OCI-M2 (cell line): ENCODE results near the gene MEIOB.

Experiments
- DNase-seq: peaks from one replicate; lab custom pipeline; 2025; ENCODE audit not compliant: unreplicated experiment; lab: John Stamatoyannopoulos, UW

Gene MEIOB

DNA sequence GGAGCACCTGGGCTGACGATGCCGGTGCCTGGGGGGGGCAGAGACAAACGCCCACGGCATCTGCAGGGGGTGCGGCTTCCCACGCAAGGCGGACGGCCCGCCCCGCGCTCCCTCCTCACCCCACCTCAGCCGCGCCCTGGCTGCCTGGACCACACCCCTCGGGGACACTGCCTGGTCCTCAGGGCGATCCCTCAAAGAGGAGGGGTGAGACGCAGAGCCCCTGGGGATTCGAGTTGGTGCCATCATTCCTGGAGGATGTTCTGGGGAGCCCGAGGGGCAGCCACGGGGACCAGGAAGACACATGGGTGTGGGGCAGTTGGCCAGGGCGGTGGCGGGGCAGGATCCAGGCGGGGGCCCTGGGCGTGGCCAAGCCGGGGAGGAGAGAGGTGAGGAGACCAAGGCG is 82.3 kb downstream of the MEIOB start:
- DNase-seq = no peak

- DNase-seq = no peak
Observed at GRCh38 chr16:1788708-1789100, 83.3 kb downstream of the MEIOB start.

DNA sequence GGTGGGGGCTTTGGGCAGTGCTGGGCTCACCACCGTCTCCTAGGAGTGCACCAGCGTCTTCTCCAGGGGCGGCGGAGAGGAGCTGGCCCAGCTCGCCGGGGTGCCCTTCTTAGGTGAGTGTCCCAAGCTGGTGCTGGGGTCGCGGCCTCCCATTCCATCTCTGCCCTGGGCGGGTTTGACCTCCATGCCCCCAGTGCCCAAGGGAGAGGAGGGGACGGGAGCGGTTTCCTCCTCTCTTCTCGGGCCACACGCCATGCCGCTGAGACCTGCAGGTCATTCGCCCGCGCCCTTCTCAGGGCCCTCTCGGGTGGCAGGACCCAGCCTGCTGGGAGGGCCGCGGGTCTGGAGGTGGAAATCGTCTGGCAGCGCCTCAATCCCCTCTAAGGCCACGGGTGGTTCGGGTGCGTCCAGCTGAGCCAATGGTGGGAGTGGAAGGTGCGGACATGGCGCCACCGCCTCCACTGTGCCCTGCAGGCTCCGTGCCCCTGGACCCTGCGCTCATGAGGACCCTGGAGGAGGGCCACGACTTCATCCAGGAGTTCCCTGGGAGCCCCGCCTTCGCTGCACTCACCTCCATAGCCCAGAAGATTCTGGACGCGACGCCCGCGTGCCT is 83.8 kb downstream of the MEIOB start:
- no peak for DNase-seq

DNA sequence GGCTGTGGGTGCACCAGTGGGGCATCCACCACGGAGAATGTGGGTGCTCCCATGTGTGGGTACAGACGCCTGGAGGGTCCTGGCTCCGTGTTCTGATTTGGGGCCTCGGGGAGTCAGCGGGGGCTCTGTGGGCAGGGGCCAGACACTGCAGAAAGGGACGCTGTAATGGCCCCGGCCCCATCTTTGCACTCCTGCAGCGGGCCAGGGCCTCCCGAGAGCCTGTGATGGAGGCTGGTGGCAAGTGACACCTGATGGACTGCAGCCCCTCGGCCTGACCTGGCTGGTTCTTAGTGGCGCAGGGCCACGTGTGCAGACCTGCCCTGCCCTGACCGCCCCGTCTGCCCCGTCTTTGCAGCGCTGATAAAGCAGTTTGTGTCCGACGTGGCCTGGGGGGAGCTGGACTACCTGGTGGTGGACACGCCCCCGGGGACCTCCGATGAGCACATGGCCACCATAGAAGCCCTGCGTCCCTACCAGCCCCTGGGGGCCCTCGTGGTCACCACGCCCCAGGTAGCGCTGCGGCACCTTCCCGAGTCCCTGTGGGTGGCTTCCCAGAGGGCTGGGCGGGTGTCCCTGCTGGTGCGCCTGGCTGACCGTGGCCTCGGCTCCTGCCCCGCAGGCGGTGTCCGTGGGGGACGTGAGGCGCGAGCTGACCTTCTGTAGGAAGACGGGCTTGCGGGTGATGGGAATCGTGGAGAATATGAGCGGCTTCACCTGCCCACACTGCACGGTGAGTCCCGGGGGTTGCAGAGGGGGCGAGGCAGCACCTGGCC is 84.5 kb downstream of the MEIOB start:
- DNase-seq = no peak

DNA sequence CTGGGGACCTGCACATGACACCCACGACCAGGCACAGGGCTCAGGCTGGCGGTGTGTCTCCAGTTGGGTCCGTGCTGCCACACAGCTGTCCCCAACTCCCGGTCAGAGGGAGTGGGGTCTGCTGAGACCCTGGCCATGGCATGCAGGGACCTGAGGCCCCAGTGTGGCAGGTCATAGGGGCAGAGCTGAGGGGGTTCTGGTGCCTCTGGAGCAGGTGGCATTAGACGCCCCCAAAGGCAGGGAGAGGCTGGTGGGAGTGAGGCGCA is 85.0 kb downstream of the MEIOB start:
- no peak for DNase-seq

DNA sequence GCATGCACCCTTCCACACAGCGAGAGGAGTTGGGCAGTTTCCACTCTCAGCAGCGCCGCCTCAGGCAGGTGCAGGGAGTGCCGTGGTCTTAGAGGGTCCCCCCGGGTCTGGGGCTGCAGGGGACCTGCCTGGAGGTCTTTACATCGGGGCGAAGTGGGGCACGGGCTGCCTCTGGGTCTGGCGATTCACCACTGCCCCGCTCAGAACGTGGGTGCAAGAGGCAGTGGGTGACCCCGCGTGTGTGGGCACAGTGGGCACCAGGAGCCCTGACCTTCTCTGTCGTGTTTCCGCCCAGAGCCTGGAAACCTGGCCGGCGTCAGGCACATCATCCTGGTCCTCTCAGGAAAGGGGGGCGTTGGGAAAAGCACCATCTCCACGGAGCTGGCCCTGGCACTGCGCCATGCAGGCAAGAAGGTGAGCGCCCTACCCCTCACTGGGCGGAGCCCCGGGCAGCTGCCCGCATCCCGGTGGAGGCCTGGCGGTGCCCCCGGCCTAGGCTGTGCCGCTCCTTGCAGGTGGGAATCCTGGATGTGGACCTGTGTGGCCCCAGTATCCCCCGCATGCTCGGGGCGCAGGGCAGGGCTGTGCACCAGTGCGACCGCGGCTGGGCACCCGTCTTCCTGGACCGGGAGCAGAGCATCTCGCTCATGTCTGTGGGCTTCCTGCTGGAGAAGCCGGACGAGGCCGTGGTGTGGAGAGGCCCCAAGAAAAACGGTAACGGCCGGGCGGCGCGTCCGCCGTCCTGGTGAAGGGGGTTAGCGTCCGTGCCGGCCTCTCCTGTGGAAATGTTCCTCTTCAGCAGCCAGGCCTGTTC is 85.5 kb downstream of the MEIOB start:
- no peak for DNase-seq

DNA sequence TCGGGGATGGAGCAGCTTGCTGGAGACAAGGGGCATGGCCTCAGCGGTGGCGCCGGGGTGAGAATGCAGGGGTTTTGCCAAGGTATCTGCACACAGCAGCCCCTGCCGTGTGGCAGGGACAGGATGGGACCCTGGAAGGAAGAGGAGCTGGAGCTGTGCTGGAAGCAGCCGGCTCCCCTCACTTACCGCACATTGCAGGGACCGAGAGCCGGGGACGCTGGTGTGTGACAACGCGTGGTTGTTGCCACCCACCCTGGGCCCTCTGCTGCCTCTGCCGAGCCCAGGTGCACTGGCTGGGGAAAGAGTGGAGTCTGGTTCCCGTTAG is 86.2 kb downstream of the MEIOB start:
- no peak for DNase-seq

DNA sequence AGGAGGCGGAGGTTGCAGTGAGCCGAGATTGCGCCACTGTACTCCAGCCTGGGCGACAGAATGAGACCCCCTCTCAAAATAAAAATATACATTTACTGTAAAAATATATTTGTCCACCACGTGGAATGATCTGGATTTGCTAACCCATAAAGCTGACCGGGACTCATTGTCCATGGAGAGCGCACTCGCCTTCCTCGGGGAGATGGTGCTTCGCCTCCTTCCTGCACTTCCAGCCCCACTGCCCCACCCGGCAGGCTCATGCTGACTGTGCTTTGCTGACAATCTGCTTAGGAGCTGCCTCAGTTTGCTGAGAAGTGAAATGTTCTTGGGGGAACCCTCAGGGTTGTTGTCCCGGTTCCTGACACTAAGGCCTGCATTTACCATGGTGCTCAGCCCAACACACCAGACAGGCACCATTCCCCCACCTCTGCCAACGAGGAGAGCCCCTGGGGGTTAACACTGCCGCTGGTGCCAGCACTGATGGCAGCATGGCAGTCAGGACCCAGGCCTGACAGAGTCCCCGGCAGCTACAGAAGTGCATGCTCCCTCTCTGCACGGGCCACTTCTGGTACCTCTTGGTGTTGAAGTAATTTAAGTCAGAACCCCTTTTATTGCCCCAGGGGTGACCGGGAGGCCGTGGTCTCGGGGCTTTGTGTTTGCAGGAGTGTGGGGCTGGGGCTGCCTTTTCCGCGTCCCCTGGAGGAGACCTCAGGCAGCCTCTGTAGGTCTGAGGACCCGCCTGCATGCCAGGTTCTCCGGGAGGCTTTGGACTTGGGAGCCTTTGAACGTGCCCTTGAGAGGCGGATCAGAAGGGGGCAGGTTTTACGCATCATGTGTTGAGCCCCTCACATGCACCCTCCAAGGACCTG is 86.8 kb downstream of the MEIOB start:
- no peak for DNase-seq
